HG02610 (cell line): ENCODE data around the gene COL16A1.

Source experiments
- ATAC-seq: cut with Tn5 transposase; IDR thresholded peaks from one replicate; pipeline ENCODE4 v1.9.1; 2021; ENCODE audit warnings: mild to moderate bottlenecking, moderate library complexity; ENCODE audit not compliant: unreplicated experiment

COL16A1 gene

GRCh38 chr1:31627930-31628559 lies 75.8 kb downstream of the COL16A1 start:
- no peak for ATAC-seq

GRCh38 chr1:31627301-31627929 lies 76.4 kb downstream of the COL16A1 start:
- ATAC-seq: no peak

DNA sequence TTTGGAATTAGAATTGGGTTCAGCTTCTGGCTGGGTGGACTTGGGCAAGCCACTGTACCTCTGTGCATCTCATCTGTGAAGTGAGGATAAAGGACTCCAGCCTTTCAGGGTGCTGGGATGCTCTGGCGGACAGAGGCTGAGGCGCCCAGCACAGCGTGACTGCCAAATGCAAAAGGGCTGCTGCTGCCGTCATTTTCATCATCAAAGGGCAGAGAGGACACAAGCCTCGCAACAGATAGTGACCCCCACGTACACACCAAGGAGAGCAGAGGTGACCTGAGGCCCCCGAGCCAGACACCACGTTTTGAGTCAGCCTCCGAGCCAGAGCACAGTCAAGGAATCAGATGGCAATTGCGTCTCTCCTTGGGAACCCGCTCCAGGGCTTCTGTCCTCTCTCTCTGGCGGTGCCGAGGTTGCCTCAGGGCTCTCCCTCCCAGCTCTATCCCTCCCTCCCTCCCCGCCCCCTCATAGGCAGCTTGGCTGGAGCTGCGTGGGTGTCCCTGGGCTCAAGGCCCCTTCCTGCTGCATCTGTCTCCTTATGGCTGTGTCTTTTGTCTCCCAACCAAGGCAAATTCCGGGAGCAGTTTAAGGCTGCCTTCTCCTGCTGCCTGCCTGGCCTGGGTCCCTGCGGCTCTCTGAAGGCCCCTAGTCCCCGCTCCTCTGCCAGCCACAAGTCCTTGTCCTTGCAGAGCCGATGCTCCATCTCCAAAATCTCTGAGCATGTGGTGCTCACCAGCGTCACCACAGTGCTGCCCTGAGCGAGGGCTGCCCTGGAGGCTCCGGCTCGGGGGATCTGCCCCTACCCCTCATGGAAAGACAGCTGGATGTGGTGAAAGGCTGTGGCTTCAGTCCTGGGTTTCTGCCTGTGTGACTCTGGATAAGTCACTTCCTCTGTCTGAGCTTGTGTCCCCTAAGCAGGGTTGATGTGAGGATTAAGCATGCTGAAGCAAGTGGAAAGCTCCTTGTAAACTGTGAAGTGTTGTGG lies 77.3 kb downstream of the COL16A1 start:
- no peak for ATAC-seq

DNA sequence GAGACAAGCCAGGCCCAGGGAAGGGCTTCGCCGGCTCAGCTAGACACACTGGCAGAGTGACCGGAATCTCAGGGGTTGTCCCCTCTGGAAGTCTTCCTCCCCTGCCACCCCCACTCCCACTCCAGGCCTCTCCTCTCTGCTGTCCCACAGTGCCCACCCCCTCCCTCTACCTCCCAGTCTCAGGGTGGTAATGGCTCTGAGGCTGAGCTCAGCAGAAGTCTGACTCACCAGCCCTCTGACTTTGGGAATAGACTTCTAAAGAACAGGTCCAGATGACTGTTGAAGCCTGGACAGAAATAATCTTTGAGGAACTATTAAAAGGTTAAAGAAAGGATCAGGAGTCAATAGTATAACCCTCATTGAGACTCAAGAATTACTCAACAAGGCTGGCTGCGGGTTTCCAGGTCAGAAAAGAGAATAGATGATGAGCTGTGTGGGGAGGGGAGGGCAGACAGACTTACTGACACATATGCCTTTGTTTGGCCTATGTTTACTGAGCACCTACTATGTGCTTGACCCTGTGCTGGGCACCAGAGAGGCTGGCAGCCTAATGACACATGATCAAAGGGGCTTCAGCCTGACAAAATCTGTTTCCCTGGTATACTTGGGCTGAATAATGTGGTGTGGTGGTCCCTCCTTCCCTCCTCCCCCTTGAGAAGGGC lies 78.1 kb downstream of the COL16A1 start:
- ATAC-seq: no peak

- ATAC-seq: no peak
These were observed 78.9 kb downstream of the COL16A1 start for GRCh38 chr1:31624731-31625514.

DNA sequence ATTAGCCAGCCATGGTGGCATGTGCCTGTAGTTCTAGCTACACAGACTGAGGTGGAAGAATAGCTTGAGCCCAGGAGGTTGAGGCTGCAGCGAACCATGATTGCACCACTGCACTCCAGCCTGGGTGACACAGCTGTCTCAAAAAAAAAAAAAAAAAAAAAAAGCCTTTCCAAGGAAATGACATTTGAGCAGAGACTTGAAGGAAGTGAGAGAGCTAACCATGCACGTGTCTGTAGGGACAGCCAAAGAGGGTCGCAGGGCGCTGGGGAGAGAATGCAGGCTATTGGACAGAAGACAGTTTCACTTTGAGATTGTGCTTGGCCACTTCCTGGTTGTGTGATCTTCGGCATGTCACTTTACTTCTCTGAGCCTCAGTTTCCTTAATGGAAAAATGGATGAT lies 79.5 kb downstream of the COL16A1 start:
- ATAC-seq: no peak

DNA sequence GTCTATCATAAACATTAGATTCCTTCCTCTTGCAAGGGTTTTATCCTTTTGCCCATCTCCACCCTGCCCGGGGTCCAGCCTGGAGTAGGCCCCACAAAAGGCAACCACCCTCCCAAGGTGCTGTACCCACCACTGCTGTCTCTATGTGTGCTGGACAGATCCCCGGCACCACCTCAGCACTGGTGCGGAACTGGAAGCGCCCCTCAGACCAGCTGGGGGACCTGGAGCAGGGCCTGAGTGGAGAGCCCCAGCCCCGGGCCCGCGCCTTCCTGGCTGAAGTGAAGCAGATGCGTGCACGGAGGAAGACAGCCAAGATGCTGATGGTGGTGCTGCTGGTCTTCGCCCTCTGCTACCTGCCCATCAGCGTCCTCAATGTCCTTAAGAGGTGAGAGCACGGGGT lies 80.5 kb downstream of the COL16A1 start:
- ATAC-seq: no peak

DNA sequence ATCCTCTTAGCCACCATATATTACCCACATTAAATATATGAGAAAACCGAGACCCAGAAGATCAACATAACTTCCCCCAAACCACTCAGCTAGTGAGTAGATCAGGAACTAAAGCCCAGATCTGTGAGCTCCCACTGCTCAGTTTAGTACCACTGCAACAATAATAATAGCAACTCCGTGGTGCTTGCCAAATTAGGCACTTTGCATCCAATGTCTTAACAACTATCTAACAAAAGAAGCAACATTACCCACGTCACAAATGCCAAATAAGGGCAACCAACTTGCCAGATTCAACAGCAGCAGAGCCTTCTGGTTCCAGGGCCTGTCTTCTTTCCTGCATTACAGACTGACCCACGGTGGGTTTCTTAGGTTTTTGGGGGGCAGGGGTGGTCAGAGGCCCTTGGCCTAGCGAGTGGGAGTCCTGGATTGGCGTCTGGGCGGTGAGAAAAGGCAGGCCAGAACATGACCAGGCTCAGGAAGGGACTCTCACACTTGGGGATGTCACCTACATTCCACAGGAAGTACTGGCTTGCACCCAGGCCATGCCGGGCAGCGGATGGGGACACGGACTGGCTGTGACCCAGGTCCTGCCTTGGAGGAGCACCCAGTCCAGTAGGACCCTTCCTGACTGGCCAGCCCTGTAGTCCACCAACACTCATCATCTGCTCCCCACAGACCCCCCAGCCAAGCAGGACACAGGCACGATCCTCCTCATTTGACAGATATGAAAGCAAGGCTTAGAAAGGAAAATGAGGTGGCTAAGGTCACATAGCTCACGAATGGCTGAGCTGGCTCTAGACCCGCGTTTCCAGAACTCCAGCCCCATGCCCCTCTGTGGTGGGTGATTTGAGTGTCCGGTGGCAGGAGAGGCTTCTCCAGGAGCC lies 81.7 kb downstream of the COL16A1 start:
- no peak for ATAC-seq

- no peak for ATAC-seq
These were observed 82.4 kb downstream of the COL16A1 start for GRCh38 chr1:31621498-31621820.

DNA sequence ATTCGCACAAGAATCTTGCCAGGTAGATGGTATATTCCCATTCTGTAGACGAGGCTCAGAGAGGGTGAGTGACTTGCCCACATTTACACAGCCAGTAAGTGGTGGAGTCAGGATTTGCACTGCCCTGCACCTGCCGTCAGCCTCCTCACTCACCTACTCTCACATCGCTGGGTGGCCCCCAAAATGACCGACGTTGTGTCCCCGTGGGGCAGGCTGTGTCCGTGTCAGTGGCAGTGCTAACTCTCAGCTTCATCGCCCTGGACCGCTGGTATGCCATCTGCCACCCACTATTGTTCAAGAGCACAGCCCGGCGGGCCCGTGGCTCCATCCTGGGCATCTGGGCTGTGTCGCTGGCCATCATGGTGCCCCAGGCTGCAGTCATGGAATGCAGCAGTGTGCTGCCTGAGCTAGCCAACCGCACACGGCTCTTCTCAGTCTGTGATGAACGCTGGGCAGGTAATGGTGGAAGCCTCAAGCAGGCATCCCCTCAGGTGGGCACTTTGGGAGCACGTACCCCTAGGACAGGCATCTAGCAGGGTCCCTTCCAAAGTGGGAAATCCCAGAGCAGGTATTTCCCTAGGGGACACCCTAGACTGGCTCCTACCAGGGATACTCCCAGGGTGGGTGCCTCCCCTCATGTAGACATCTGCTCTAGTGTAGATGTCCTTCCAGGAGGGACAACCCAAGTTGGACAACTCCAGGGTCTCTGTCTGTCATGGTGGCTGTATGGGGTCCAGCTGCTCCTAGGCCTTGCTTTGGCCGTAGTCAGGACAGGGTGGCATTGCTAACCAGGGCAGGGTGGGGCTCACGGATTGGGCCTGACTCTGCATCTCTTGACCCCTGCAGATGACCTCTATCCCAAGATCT lies 83.0 kb downstream of the COL16A1 start:
- no peak for ATAC-seq

DNA sequence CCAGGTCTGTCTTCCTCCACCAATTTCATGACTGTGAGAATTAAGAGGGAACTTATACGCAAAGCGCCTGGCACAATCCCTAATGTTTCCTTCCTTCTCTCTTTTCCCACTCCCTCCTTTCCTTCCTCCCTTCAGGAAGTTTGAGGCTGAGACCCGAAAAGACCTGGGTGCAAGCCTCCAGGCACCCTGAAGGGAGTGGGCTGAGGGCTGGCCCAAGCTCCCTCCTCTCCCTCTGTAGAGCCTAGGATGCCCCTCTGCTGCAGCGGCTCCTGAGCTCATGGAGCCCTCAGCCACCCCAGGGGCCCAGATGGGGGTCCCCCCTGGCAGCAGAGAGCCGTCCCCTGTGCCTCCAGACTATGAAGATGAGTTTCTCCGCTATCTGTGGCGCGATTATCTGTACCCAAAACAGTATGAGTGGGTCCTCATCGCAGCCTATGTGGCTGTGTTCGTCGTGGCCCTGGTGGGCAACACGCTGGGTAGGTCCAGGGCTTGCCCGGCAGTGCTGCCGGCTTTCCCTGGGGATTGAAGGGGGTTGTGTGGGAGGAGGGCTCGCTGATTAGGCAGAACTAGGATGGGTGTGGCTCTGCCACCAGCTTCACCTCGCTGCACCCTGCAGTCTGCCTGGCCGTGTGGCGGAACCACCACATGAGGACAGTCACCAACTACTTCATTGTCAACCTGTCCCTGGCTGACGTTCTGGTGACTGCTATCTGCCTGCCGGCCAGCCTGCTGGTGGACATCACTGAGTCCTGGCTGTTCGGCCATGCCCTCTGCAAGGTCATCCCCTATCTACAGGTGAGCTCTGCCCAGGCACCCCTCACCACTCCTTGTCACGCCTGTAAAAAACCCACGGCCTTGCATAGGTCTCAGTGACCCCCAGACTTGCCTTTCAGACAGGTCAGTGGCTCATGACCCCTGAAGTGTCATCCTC lies 84.6 kb downstream of the COL16A1 start:
- no peak for ATAC-seq

- no peak for ATAC-seq
These were observed 85.7 kb downstream of the COL16A1 start for GRCh38 chr1:31617916-31618746.

GRCh38 chr1:31617218-31617915 lies 86.5 kb downstream of the COL16A1 start, which contains the start of gene HCRTR1:
TSS of gene HCRTR1 (plus strand) at chr1:31617689. CDS start at chr1:31619193, 1,504 bp downstream.
- no peak for ATAC-seq

DNA sequence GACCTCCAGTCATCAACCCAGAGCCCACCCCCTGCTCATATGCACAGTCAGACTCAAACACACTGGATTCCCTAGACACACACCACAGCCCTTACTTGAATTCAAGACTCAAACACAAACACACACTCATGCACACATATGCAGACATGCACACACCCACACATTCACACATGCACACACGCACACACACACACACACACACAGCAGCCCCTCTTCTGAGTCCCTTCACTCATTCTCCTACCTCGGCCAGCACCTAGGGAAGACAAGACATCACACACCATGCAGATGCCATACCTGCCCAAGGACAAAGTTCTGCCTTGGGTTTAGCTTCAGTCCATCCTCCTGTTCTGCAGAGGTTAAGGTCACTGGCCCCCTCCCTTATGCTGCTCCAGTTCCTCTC lies 87.9 kb downstream of the COL16A1 start:
- no peak for ATAC-seq

DNA sequence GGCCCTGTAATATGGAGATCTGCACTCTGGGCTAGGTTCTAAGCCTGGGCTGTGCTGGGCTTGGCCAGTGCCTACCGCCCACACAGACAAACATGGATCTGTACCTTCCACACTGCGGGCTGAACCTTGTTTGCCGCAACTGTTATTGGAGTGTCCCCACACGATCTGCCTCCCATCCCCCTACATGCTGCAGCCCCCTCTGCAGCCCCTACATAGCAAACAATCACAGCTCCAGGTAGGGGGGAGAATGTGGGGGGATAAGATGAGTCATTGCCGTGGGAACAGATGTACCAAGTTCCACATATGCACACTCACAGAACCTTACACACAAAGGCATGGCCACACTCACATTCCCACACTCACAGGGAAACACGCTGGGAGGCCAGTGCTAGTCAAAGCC lies 88.4 kb downstream of the COL16A1 start:
- ATAC-seq: no peak

DNA sequence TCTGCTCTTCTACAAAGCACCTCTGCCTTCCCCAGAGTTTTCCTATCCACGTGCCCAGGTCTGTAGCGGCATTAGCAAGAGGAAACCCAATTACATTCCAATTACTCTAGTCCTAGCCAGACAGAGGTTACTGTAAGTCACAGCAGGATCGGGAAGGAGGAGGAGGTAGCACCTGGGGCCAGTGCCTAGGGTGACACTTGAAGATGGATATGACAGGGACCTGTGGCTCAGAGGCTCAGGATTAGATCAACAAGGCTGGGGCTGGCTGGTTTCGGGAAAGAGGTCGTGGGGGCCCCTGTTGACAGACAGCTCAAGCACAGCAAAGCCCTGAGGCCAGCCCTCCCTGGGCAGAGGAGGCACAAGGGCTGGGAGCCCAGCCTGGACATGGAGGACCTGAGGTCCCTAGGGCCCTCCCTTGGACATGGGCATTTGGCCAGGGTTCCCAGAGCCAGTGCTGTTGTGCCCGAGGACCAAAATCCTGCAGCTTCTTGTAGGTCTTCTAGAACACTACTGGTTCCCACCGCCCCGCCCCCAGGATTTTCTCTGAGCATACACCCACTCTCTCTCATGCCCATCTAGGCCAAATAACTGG lies 89.3 kb downstream of the COL16A1 start:
- ATAC-seq: no peak
